ENCODE results near the gene NUPR1. TPM values are rescaled to one million over a fixed set of nuclear protein-coding genes. Genes with fewer than 3 reads are reported as not detected.
A peak's percentile ranks its signal among the peaks of the same experiment; 100 is the strongest.
"Not testable (repeated sequence)": the region's sequence is repeated elsewhere in the genome, so short reads cannot be mapped to it uniquely, and the experiment has no call there.

NUPR1 gene
- total RNA-seq, 1 donor from 2014 or later, result 62.1 TPM

GRCh38 chr16:28572696-28573510 lies 34.1 kb upstream of the NUPR1 start:
- Histone ChIP-seq H3K27ac (peak overlapping the region; percentile 25), H3K4me3 (no peak overlapping the region), H3K27me3 (no peaks in the 10 kb centered on the region), H3K4me1 (peaks cover 18% of the 10 kb centered on the region), H3K9me3 (no peaks in the 10 kb centered on the region), H3K36me3 (no peaks in the 10 kb centered on the region)
- intact Hi-C loops (cut with DNase I), result no loop called here
- no peak for DNase-seq (ENCODE audit: extremely low spot score in 2 of 2)
- TF ChIP-seq POLR2AphosphoS5 (IDR thresholded peaks at IDR 0.05; ENCODE audit: insufficient read depth in 1 of 2, low read depth in 1 of 2) (no peak), POLR2A (IDR thresholded peaks at IDR 0.05) (no peak)
- TF ChIP-seq, protein P1, sequence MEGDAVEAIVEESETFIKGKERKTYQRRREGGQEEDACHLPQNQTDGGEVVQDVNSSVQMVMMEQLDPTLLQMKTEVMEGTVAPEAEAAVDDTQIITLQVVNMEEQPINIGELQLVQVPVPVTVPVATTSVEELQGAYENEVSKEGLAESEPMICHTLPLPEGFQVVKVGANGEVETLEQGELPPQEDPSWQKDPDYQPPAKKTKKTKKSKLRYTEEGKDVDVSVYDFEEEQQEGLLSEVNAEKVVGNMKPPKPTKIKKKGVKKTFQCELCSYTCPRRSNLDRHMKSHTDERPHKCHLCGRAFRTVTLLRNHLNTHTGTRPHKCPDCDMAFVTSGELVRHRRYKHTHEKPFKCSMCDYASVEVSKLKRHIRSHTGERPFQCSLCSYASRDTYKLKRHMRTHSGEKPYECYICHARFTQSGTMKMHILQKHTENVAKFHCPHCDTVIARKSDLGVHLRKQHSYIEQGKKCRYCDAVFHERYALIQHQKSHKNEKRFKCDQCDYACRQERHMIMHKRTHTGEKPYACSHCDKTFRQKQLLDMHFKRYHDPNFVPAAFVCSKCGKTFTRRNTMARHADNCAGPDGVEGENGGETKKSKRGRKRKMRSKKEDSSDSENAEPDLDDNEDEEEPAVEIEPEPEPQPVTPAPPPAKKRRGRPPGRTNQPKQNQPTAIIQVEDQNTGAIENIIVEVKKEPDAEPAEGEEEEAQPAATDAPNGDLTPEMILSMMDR (IDR thresholded peaks at IDR 0.05), result no peak

- no peak for DNase-seq (ENCODE audit: extremely low spot score in 2 of 2)
- Histone ChIP-seq H3K36me3 (peaks cover 0 to 1% of the 10 kb centered on the region in 2 donors), H3K4me3 (no peak overlapping the region), H3K27ac (no peak overlapping the region), H3K9me3 (no peaks in the 10 kb centered on the region), H3K4me1 (peaks cover 18% of the 10 kb centered on the region), H3K27me3 (no peaks in the 10 kb centered on the region)
- TF ChIP-seq POLR2AphosphoS5 (IDR thresholded peaks at IDR 0.05; ENCODE audit: insufficient read depth in 1 of 2, low read depth in 1 of 2) (no peak), POLR2A (IDR thresholded peaks at IDR 0.05) (no peak)
- TF ChIP-seq, protein P1 (IDR thresholded peaks at IDR 0.05), result no peak
- intact Hi-C loops (cut with DNase I), result no loop called here
Measured at GRCh38 chr16:28569968-28570752, 31.4 kb upstream of the NUPR1 start.

- Histone ChIP-seq H3K27me3 (no peaks in the 10 kb centered on the region), H3K4me1 (peaks cover 18% of the 10 kb centered on the region), H3K27ac (no peak overlapping the region), H3K36me3 (peaks cover 0 to 6% of the 10 kb centered on the region in 2 donors), H3K9me3 (no peaks in the 10 kb centered on the region), H3K4me3 (no peak overlapping the region)
- DNase-seq (ENCODE audit: extremely low spot score in 2 of 2), result no peak
- TF ChIP-seq POLR2A (IDR thresholded peaks at IDR 0.05) (no peak), POLR2AphosphoS5 (IDR thresholded peaks at IDR 0.05; ENCODE audit: insufficient read depth in 1 of 2, low read depth in 1 of 2) (no peak)
- TF ChIP-seq, protein P1 (IDR thresholded peaks at IDR 0.05), result no peak
- intact Hi-C loops (cut with DNase I), result no loop called here
Measured at GRCh38 chr16:28569021-28569420, 30.2 kb upstream of the NUPR1 start.

- H3K27me3 ChIP-seq, result no peaks in the 10 kb centered on the region
- H3K9me3 ChIP-seq, result no peaks in the 10 kb centered on the region
- TF ChIP-seq POLR2AphosphoS5 (IDR thresholded peaks at IDR 0.05; ENCODE audit: insufficient read depth in 1 of 2, low read depth in 1 of 2) (no peak), POLR2A (IDR thresholded peaks at IDR 0.05) (no peak)
- TF ChIP-seq, protein P1 (IDR thresholded peaks at IDR 0.05), result no peak
- intact Hi-C loops (cut with DNase I), result no loop called here
- no peak overlapping the region for H3K27ac ChIP-seq
- H3K4me3 ChIP-seq, result no peak overlapping the region
- H3K4me1 ChIP-seq, result peaks cover 5% of the 10 kb centered on the region
- H3K36me3 ChIP-seq, result peaks cover 0 to 6% of the 10 kb centered on the region in 2 donors
- no peak for DNase-seq (ENCODE audit: extremely low spot score in 2 of 2)
Measured at GRCh38 chr16:28567292-28567691, 28.5 kb upstream of the NUPR1 start.

- H3K4me3 ChIP-seq; H3K9me3 ChIP-seq; H3K27ac ChIP-seq; DNase-seq (ENCODE audit: extremely low spot score in 2 of 2); intact Hi-C loops (cut with DNase I); H3K27me3 ChIP-seq; H3K36me3 ChIP-seq: not testable (repeated sequence)
- peaks cover 11% of the 10 kb centered on the region for H3K4me1 ChIP-seq
Measured at GRCh38 chr16:28566233-28566925, 27.6 kb upstream of the NUPR1 start.

All from vagina (tissue), 2 donors.